AG04449 (cell line): ENCODE results near the gene TET3.

Experiments
- CTCF ChIA-PET: fragments of 350-600 bp; formaldehyde crosslinking; extraction: SDS; loops from one replicate; lab custom pipeline; 2021; ENCODE audit warnings: antibody characterized with exemption; lab: Yijun Ruan, JAX
- POLR2A ChIA-PET: fragments of 400-600, 350-600 bp; formaldehyde crosslinking; extraction: SDS; loops from one replicate; lab custom pipeline; 2020; ENCODE audit warnings: antibody characterized with exemption, inconsistent platforms; lab: Yijun Ruan, JAX
- DNase-seq: peaks from one replicate; pipeline ENCODE4 v3.0.0-alpha.2; 2010; ENCODE audit warnings: low read depth, low spot score
- H3K4me3 ChIP-seq: 2 replicates; pipeline ENCODE4 v1.5.1; 2011; ENCODE audit warnings: low read depth, mild to moderate bottlenecking, control low read depth, low read length
- TF ChIP-seq, protein P1 (sequence below): IDR thresholded peaks from one replicate; pipeline ENCODE4 v1.5.1; 2011; ENCODE audit warnings: mild to moderate bottlenecking, moderate library complexity, low read length, control low read depth, inconsistent platforms; ENCODE audit not compliant: insufficient read depth; ENCODE audit errors: missing control alignments

TET3 gene

DNA sequence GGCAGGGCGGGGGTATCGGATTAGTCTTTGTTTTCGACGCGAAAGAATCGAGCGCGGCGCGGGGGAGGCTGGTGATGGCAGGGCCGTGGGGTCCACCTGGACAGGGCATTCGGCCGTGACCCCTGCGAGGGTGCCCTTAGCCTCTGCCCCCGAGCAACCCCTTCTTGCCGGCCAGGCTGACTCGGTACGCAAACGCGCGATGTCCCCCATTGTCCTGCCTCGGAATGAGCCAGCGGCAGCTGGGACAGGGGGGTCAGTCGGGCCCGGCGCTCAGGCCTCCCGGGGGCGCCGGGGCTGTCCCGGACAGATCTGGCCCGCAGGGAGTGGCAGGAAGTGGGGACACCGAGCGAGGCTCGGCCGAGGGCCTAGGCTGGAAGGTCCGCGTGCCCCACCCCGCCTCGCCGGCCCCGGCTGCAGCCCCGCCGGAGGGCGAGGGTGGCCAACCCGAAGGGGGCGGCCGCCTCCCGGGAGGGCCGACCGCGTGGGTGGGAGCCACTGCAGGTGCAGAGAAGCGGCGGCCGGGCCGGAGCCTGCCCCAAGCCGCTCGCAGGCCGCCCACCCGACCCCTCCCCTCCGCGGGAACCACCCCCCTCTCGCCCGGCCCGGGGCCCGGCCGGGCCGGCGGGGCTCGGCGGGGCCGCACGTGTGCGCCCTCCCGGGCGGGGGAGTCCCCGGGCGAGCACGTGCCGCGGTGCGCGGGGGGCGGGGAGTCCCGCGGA is at the start of gene TET3:
Gene TET3, plus strand, starts transcription at position 708 of the 719 bp plus-strand sequence. CDS start 1,494 bp downstream, outside the sequence.
- POLR2A ChIA-PET = no interaction called here
- DNase-seq = no peak
- CTCF ChIA-PET = no interaction called here
- TF ChIP-seq, protein P1, sequence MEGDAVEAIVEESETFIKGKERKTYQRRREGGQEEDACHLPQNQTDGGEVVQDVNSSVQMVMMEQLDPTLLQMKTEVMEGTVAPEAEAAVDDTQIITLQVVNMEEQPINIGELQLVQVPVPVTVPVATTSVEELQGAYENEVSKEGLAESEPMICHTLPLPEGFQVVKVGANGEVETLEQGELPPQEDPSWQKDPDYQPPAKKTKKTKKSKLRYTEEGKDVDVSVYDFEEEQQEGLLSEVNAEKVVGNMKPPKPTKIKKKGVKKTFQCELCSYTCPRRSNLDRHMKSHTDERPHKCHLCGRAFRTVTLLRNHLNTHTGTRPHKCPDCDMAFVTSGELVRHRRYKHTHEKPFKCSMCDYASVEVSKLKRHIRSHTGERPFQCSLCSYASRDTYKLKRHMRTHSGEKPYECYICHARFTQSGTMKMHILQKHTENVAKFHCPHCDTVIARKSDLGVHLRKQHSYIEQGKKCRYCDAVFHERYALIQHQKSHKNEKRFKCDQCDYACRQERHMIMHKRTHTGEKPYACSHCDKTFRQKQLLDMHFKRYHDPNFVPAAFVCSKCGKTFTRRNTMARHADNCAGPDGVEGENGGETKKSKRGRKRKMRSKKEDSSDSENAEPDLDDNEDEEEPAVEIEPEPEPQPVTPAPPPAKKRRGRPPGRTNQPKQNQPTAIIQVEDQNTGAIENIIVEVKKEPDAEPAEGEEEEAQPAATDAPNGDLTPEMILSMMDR = no peak
- peak within 1 kb of the TSS; percentile 58 for H3K4me3 ChIP-seq

GRCh38 chr2:73935641-73936040 is 49.1 kb upstream of the TET3 start:
- TF ChIP-seq, protein P1 = no peak
- H3K4me3 ChIP-seq = no peak overlapping the region
- no peak for DNase-seq
- POLR2A ChIA-PET = no interaction called here
- CTCF ChIA-PET = no interaction called here

- H3K4me3 ChIP-seq = no peak overlapping the region
- ChIA-PET CTCF (interaction anchor here (1.0 to 1.2 kb wide), 3 partner anchors 9 to 109 kb away, joined by 3 to 4 read pairs (median 3); partner anchors contain the start of gene STAMBP), POLR2A (interaction anchor here (1.4 kb wide), 1 partner anchor 41 kb away, joined by 5 read pairs; no protein-coding TSS in a partner anchor)
- no peak for DNase-seq
- TF ChIP-seq, protein P1 = no peak
Measured at GRCh38 chr2:73937103-73937885, 47.4 kb upstream of the TET3 start.

- POLR2A ChIA-PET = interaction anchor here (1.4 kb wide), 1 partner anchor 41 kb away, joined by 5 read pairs; no protein-coding TSS in a partner anchor
- CTCF ChIA-PET = no interaction called here
Measured at GRCh38 chr2:73937899-73938298, 46.8 kb upstream of the TET3 start.

DNA sequence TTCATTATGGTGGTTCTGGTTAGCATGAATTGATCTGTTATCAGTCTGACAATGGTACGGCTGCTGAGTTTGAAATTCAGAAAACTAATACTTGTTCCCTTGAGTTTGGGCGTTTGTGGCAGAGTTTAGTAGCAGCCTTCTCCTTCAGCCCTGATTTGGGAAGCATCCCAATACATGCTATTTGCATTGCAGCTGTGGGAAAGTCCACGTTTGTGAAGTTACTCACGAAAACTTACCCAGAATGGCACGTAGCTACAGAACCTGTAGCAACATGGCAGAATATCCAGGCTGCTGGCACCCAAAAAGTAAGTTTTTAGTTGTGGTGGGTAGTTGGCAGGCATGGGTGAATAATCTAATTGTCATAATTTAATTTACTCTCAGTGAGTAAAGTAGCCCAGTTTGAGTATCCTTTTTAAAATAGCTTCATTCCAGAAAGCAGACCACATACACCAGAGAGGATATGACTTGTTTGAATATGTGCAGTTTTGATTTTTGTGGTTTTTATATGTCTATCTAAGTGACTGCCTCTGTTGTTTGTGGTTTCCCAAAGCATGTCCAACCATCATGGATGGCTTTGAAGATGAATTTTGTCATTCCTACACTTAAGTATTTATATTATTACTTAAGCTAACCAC is 45.9 kb upstream of the TET3 start:
- peak; percentile 54 for DNase-seq
- no peak overlapping the region for H3K4me3 ChIP-seq
- CTCF ChIA-PET = interaction anchor here (0.7 to 1.1 kb wide), 2 partner anchors 24 to 213 kb away, joined by 3 to 4 read pairs; no protein-coding TSS in a partner anchor
- POLR2A ChIA-PET = interaction anchor here (0.6 to 1.4 kb wide), 5 partner anchors 12 to 100 kb away, joined by 3 to 5 read pairs (median 4); partner anchors contain the start of gene DGUOK
- TF ChIP-seq, protein P1 = no peak

More at GRCh38 chr2:73937899-73938298, 46.8 kb upstream of the TET3 start:
- TF ChIP-seq, protein P1 = no peak
- no peak for DNase-seq
- no peak overlapping the region for H3K4me3 ChIP-seq
